ENCODE data around the gene CELA2A. TPM values are rescaled to one million over a fixed set of nuclear protein-coding genes. Genes with fewer than 3 reads are reported as not detected.

The CELA2A gene
- polyA plus RNA-seq, 3 donors: not detected

DNA sequence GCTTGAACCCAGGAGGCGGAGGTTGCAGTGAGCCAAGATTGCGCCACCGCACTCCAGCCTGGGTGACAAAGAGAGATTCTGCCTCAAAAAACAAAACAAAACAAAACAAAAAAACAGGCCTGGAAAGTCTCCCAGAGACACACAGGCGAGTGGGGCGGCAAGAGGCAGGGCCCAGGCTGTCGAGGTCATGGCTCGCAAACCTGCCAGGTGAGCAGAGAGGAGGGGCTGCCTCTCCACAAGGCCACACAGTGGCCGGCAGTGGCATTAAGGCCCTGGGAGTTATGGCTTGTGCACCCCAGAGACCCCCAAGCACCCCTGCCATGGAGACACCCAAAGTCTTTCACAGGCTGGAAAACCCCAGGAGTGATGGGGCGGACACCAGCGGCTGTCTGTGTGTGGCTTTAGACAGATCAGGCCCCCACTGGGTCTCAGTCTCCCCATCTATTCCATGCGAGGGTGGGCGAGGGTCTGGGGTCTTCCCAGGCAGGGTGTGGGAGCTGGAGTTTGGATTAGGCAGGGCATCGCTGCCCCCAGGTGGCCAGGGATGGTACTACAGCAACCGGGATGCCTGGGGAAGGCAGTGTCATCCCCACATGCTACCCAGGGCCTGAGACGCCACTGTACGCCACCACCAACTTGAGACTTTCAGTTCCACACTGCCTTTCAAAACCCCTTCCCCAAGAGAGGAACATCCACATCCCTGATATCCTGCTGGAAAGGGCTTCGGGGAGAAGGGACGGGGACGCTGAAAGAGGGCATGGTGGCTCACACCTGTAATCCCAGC is 25.6 kb upstream of the CELA2A start:
- peak overlapping the region; percentile 76 to 84 for H3K27ac ChIP-seq (ENCODE audit: low read depth in 1 of 2, low read length in 2 of 2)
- H3K9ac ChIP-seq (ENCODE audit: insufficient read depth, low read length, poor library complexity, severe bottlenecking): no peak overlapping the region
- H3K4me3 ChIP-seq (replicated peaks in 1 of 3; ENCODE audit: low read depth in 2 of 3, low read length in 3 of 3): no peak overlapping the region
- intact Hi-C loops (cut with micrococcal nuclease): loop anchor here (2.0 to 5.0 kb wide), 4 partner anchors 14 to 108 kb away; no protein-coding TSS in a partner anchor
- peaks cover 44 to 62% of the 10 kb centered on the region in 2 donors for H3K36me3 Mint-ChIP-seq
- no peak overlapping the region for H3K4me2 ChIP-seq (replicated peaks; ENCODE audit: extremely low read depth, low read length, poor library complexity, severe bottlenecking)
- peaks cover 0 to 1% (median 0%) of the 10 kb centered on the region in 3 donors for H3K27me3 Mint-ChIP-seq (ENCODE audit: low read depth in 3 of 3)
- TF ChIP-seq, protein P1, sequence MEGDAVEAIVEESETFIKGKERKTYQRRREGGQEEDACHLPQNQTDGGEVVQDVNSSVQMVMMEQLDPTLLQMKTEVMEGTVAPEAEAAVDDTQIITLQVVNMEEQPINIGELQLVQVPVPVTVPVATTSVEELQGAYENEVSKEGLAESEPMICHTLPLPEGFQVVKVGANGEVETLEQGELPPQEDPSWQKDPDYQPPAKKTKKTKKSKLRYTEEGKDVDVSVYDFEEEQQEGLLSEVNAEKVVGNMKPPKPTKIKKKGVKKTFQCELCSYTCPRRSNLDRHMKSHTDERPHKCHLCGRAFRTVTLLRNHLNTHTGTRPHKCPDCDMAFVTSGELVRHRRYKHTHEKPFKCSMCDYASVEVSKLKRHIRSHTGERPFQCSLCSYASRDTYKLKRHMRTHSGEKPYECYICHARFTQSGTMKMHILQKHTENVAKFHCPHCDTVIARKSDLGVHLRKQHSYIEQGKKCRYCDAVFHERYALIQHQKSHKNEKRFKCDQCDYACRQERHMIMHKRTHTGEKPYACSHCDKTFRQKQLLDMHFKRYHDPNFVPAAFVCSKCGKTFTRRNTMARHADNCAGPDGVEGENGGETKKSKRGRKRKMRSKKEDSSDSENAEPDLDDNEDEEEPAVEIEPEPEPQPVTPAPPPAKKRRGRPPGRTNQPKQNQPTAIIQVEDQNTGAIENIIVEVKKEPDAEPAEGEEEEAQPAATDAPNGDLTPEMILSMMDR (IDR thresholded peaks at IDR 0.05): peak; percentile 99
- DNase-seq: peak; percentile 69 to 77 (median 70)
- peaks cover 66% of the 10 kb centered on the region for H3K4me1 Mint-ChIP-seq
- peak overlapping the region; percentile 91 to 97 (median 96) for H3K27ac Mint-ChIP-seq
- no peaks in the 10 kb centered on the region for H3K9me3 ChIP-seq (replicated peaks in 1 of 2; ENCODE audit: control insufficient read depth in 1 of 2, insufficient read depth in 1 of 2, low read length in 2 of 2)
- peaks cover 77% of the 10 kb centered on the region for H4K20me1 ChIP-seq (ENCODE audit: insufficient read depth, low read length)
- H3K4me1 ChIP-seq (ENCODE audit: control insufficient read depth in 1 of 2, insufficient read depth in 2 of 2, low read length in 2 of 2): peaks cover 33 to 81% of the 10 kb centered on the region in 2 donors
- WGBS (ENCODE audit: insufficient coverage): 26% methylated on average over 6 of the region's 19 CpGs
- H3K9me3 Mint-ChIP-seq: peaks cover 0 to 2% (median 0%) of the 10 kb centered on the region in 7 donors
- H2AFZ ChIP-seq (ENCODE audit: insufficient read depth, low read depth, low read length, poor library complexity, severe bottlenecking): no peak overlapping the region
- peaks cover 48 to 56% of the 10 kb centered on the region in 2 donors for H3K36me3 ChIP-seq (replicated peaks in 1 of 2; ENCODE audit: control insufficient read depth in 1 of 2, insufficient read depth in 2 of 2, low read length in 2 of 2)
- no peak overlapping the region for H3K4me3 Mint-ChIP-seq
- peaks cover 26% of the 10 kb centered on the region for H3K79me2 ChIP-seq (ENCODE audit: insufficient read depth, low read length)
- H3K27me3 ChIP-seq (ENCODE audit: control insufficient read depth in 2 of 2, insufficient read depth in 2 of 2, low read length in 2 of 2): no peaks in the 10 kb centered on the region

DNA sequence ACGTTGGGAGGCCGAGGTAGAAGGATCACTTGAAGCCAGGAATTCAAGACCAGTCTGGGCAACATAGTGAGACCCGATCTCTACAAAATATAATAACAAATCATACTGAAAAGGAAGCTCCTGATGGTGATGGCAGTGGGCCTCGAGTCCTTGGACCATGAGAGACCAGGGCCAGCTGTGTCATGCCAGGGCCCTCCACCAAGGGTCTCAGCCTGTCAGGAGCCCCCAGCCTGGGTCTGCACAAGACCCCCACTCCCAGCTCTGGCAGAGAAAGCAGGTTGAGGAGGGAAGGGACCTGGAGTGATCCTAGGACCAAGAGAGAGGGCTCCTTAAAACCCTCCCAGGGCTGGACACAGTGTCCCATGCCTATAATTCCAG is 25.0 kb upstream of the CELA2A start:
- Histone ChIP-seq H3K4me2 (replicated peaks; ENCODE audit: extremely low read depth, low read length, poor library complexity, severe bottlenecking) (no peak overlapping the region), H3K27me3 (ENCODE audit: control insufficient read depth in 2 of 2, insufficient read depth in 2 of 2, low read length in 2 of 2) (no peaks in the 10 kb centered on the region), H3K27ac (ENCODE audit: low read depth in 1 of 2, low read length in 2 of 2) (peak overlapping the region; percentile 15 to 84), H3K4me1 (ENCODE audit: control insufficient read depth in 1 of 2, insufficient read depth in 2 of 2, low read length in 2 of 2) (peaks cover 32 to 75% of the 10 kb centered on the region in 2 donors), H3K36me3 (replicated peaks in 1 of 2; ENCODE audit: control insufficient read depth in 1 of 2, insufficient read depth in 2 of 2, low read length in 2 of 2) (peaks cover 43 to 50% of the 10 kb centered on the region in 2 donors), H3K9me3 (replicated peaks in 1 of 2; ENCODE audit: control insufficient read depth in 1 of 2, insufficient read depth in 1 of 2, low read length in 2 of 2) (no peaks in the 10 kb centered on the region), H2AFZ (ENCODE audit: insufficient read depth, low read depth, low read length, poor library complexity, severe bottlenecking) (no peak overlapping the region), H4K20me1 (ENCODE audit: insufficient read depth, low read length) (peaks cover 71% of the 10 kb centered on the region), H3K9ac (ENCODE audit: insufficient read depth, low read length, poor library complexity, severe bottlenecking) (no peak overlapping the region), H3K79me2 (ENCODE audit: insufficient read depth, low read length) (peaks cover 20% of the 10 kb centered on the region), H3K4me3 (replicated peaks in 1 of 3; ENCODE audit: low read depth in 2 of 3, low read length in 3 of 3) (no peak overlapping the region)
- peaks cover 38 to 57% of the 10 kb centered on the region in 2 donors for H3K36me3 Mint-ChIP-seq
- no peak for DNase-seq
- TF ChIP-seq, protein P1 (IDR thresholded peaks at IDR 0.05): no peak
- H3K4me3 Mint-ChIP-seq: no peak overlapping the region
- intact Hi-C loops (cut with micrococcal nuclease): loop anchor here (2.0 to 5.0 kb wide), 4 partner anchors 15 to 109 kb away; no protein-coding TSS in a partner anchor
- H3K4me1 Mint-ChIP-seq: peaks cover 60% of the 10 kb centered on the region
- H3K27me3 Mint-ChIP-seq (ENCODE audit: low read depth in 3 of 3): peaks cover 0 to 1% (median 0%) of the 10 kb centered on the region in 3 donors
- WGBS (ENCODE audit: insufficient coverage): no CpG with 5 or more reads among the region's 4 CpGs
- H3K27ac Mint-ChIP-seq: peak overlapping the region; percentile 91 to 97 (median 96)
- H3K9me3 Mint-ChIP-seq: peaks cover 0 to 2% (median 0%) of the 10 kb centered on the region in 7 donors
